ENCODE measurements around the gene TNK1.

GRCh38 chr17:7383371-7383741 is 2.5 kb downstream of the TNK1 start:
- TF ChIP-seq CTCF (IDR thresholded peaks at IDR 0.05; ENCODE audit: control extremely low read depth in 1 of 3, insufficient read depth in 1 of 3, low read depth in 1 of 3, low read length in 3 of 3) (no peak), ATF3 (IDR thresholded peaks at IDR 0.05; ENCODE audit: insufficient read depth, low read depth, low read length) (no peak), CREB1 (IDR thresholded peaks at IDR 0.05) (no peak), CBX8 (IDR thresholded peaks at IDR 0.05; ENCODE audit: borderline replicate concordance, low read depth, low read length) (no peak), ATF2 (IDR thresholded peaks at IDR 0.05; ENCODE audit: low read length) (no peak), EP300 (IDR thresholded peaks at IDR 0.05; ENCODE audit: borderline replicate concordance in 1 of 2, low read depth in 2 of 2, low read length in 2 of 2) (no peak), GABPA (IDR thresholded peaks at IDR 0.05; ENCODE audit: borderline replicate concordance, insufficient read depth, low read length) (no peak), EZH2 (IDR thresholded peaks at IDR 0.05; ENCODE audit: low read depth, low read length, severe bottlenecking) (no peak)
